GM12801 (cell line): Measurements from ENCODE around the gene GUCA2B.

Experiments used
- TF ChIP-seq, protein P1 (sequence below): IDR thresholded peaks from one replicate; pipeline ENCODE4 v1.5.1; 2011; ENCODE audit warnings: control low read depth; ENCODE audit not compliant: insufficient read length; ENCODE audit errors: extremely low read depth

Gene GUCA2B

DNA sequence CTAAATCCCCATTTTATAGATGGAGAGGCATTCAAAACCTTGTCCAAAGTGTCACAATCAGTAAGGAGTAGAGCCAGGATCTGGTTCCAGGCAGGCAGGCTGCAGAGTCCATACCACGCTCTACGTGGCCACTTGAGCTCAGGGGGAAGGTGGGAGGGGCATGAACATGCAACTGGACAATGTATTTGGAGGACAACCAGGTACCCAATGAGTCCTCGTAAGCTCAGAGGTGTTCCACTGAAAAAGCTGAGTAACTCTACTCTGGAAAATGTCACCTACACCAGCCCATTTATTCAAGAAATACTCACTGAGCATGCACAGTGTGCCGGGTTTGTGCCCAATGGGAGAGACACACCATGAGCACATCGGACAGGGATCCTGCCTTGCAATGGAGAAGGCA lies 11.2 kb upstream of the GUCA2B start:
- TF ChIP-seq, protein P1, sequence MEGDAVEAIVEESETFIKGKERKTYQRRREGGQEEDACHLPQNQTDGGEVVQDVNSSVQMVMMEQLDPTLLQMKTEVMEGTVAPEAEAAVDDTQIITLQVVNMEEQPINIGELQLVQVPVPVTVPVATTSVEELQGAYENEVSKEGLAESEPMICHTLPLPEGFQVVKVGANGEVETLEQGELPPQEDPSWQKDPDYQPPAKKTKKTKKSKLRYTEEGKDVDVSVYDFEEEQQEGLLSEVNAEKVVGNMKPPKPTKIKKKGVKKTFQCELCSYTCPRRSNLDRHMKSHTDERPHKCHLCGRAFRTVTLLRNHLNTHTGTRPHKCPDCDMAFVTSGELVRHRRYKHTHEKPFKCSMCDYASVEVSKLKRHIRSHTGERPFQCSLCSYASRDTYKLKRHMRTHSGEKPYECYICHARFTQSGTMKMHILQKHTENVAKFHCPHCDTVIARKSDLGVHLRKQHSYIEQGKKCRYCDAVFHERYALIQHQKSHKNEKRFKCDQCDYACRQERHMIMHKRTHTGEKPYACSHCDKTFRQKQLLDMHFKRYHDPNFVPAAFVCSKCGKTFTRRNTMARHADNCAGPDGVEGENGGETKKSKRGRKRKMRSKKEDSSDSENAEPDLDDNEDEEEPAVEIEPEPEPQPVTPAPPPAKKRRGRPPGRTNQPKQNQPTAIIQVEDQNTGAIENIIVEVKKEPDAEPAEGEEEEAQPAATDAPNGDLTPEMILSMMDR: no peak

DNA sequence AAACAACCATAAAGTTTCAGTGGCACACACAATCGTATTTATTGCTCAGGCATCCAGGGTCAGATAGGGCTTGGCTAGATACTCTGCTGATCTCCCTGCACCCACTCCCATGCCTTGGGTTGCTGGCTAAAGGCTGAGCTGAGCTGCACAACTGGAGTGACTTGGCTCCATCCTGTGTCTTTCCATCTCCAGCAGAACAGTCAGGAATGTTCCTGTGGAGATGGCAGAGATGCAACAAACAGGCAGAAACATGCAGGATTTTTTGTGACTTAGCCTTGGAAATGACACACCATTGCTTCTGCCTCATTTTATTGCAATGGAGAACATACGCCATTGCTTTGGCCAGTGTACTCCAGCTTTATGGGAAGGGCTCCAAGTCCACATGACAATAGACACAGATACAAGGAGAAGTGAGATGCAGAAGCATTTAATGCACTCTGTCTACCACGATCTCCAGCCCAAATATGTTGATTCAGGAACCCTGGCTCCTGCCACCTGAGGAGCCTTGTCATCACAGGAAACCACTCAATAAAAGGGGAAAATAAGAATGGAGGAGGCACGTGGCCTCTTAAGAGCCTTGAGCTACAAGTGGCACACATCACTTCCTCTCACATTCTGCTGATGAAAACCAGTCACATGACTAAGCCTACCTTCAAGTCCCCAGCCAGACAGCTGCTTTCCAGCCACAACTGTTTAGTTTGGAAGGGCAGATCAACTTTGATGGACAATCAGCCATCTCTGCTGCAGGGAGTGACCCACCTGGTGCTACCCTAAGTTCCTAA lies 10.1 kb upstream of the GUCA2B start:
- TF ChIP-seq, protein P1: no peak

DNA sequence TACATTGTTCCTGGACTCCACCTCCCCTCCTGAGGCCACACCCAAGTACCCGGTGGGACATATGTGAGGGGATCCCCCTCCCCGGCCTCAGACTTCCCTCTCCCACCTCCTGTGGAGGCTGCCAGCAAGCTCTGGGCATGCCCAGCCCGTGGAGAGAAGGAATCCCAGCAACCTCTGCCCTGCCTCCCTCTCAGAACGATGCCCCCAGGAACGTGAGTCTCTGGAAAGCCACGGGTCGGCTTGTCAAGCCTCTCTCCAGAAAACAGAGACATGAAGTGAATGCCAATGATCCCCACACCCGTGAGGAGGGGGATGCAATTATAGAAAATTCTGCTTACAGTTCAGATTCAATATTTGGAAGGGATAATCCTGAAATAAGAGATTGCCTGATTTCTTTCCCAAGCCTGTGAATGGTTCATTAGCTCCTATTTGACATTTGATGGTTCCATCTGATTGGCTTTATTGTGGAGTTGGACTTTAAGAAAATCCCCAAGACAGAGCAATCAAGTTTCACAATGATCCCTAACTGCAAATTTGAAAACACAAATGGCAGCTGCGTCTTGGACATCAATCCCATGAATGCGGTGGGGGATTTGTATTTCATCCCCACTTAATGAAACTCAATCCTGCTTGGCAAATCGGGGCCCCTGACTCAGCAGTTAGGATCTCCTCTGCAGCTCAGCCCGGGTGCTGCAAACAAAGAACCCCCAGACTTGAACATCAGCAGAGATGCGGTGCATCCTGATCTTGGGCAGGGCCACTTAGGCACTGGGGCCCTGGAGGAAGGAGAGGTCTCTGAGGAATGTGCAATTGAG lies 9.1 kb upstream of the GUCA2B start:
- TF ChIP-seq, protein P1: no peak

DNA sequence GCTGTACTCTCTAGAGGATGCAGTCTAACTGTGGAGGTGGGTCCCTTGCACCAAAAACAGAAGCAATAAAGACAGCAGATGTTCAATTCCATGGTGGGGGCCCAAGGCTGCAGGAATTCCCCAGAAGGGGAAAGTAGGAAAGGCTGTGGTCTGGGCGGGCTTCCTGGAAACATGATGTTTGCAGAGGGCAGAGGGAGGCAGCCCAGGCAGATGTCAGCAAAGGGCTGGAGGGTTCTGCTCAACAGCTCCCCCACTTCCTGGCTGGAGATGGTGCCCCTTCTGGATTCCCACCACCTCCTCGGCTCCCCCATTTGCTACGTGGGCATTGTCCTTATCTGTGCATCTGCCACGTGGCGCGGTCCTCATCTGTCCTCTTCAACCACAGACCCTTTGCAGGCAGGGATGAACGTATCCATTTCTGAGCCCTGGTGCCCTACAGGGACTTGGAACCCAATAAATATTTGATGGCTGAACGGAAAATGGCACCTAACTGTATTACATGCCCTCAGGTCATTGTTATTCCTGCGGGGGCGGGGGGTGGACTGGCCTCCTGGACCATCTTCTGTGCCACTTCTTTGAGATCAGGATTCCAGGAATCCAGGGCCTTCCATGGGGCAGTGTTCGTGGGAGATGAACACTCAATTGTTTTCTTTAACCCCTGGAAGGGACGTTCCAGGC lies 8.4 kb upstream of the GUCA2B start:
- TF ChIP-seq, protein P1: no peak

DNA sequence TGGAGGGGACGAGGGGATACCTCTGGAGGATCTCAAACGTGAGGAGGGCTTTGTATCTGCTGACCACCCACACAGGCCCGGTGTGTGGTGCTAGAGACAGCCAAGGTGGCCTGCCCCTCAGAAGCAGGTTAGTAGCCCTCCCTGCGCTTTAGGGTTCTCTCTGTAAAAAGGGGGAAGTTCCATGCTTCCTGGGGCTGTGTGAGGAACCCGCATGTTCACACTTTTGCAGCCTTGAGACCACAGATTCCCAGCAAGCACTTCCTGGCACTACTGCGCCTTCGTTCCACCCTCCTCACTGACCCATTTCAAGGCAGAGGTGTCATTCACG lies 7.9 kb upstream of the GUCA2B start:
- TF ChIP-seq, protein P1: no peak

DNA sequence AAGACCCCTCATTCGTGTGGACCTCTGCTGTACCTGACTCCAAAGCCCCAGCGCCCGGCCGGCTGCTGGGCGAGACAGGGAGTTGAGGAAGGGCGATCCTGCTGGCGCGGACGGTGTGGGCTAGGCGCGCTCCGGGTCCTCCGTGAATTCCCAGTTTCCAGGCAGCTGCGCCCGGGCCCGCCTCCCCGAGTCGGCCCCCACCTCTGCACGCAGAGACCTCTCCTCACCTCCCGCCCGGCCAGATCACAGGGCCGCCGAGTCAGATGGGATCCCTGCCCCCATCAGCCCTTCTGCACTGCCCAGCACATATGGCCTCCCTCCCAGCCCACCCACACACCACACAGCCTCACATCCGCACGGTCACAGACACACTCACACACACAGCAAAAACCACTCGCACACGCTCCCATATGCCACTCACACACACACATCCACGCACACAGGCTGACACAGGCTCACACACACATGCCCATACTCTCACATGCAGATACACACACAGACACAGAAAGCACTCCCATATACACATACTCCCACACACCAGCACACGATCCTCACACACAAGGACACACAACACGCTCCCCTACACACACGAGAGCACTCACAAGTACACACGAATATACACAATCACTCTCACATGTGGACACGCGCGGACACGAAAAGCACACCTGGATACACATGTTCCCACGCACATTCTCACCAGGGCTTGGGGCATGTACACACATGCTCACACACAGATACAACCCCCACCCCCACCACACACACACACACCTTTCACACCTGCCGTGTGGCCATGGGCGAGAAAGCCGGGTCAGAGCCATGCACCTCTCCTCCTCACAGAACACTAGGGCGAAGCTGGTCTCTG lies 7.2 kb upstream of the GUCA2B start:
- TF ChIP-seq, protein P1: no peak
